ENCODE results near the gene INSIG1. TPM values are rescaled to one million over a fixed set of nuclear protein-coding genes. Genes with fewer than 3 reads are reported as not detected.

INSIG1 gene
- total RNA-seq, 4 donors from 2014 or later = 40.1 to 151 (median 79.5) TPM

DNA sequence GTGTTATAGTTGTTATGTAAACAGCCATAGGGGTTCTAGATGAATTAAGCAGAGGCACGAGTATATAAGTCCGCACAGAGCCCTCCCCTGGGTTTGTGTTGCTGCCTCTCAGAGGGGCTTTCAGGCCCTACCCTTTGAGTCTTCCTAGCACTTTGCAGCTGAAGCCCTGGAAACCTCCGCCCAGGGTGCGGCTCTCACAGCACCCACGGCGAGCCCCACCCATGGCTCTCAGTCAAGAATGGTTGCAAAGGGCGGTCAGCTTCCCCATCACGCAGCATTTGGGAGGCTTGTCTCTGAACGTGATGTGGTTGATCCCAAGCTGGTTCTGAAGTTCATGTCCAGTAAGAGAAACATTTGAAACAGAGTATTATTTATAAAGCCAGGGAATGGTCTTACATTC lies 18.8 kb upstream of the INSIG1 start:
- no peak for TF ChIP-seq POLR2A (IDR thresholded peaks at IDR 0.05)
- TF ChIP-seq, protein P1, sequence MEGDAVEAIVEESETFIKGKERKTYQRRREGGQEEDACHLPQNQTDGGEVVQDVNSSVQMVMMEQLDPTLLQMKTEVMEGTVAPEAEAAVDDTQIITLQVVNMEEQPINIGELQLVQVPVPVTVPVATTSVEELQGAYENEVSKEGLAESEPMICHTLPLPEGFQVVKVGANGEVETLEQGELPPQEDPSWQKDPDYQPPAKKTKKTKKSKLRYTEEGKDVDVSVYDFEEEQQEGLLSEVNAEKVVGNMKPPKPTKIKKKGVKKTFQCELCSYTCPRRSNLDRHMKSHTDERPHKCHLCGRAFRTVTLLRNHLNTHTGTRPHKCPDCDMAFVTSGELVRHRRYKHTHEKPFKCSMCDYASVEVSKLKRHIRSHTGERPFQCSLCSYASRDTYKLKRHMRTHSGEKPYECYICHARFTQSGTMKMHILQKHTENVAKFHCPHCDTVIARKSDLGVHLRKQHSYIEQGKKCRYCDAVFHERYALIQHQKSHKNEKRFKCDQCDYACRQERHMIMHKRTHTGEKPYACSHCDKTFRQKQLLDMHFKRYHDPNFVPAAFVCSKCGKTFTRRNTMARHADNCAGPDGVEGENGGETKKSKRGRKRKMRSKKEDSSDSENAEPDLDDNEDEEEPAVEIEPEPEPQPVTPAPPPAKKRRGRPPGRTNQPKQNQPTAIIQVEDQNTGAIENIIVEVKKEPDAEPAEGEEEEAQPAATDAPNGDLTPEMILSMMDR (IDR thresholded peaks at IDR 0.05) = no peak
- intact Hi-C loops (cut with DNase I; ENCODE audit: low total_unique reads) = no loop called here
- WGBS, 2 donors = 39 to 48% methylated on average over 9 of the region's 9 CpGs
- no peak for DNase-seq (ENCODE audit: low spot score in 2 of 2)
- no peak overlapping the region for H3K4me3 ChIP-seq (ENCODE audit: low read depth, poor library complexity, severe bottlenecking)

DNA sequence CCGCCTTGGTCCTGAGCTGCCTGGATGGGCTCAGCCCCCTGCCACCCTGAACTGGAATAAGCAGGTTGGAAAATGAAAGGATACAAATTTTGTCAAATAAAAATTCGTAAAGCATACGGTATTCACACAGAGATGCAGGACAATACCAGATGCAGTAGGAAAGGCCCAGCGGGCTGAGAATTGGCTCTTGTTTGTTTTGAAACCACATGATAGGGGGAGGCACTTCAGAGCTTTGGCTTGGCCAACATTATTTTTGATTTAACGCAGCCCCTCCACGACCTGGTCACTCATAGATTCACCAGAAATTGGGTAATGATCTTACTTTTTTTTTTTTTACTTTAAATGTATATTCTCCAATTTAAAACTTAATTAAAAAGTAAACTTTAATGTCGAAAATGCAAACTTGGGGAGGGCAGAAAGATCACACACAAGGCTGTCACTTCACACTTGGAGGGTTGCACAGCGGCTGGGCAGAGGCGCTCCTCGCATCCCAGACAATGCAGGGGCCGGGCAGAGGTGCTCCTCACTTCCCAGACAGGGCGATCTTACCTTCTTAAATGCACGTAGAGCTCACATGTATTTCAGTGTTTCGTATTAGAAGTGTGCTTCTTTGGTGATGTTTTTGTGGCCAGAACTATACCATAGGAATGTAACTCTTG lies 17.8 kb upstream of the INSIG1 start:
- intact Hi-C loops (cut with DNase I; ENCODE audit: low total_unique reads) = no loop called here
- TF ChIP-seq, protein P1 (IDR thresholded peaks at IDR 0.05) = no peak
- TF ChIP-seq POLR2A (IDR thresholded peaks at IDR 0.05) = no peak
- no peak overlapping the region for H3K4me3 ChIP-seq (ENCODE audit: low read depth, poor library complexity, severe bottlenecking)
- DNase-seq (ENCODE audit: low spot score in 2 of 2) = no peak
- WGBS, 2 donors = 87 to 88% methylated on average over 14 of the region's 14 CpGs

DNA sequence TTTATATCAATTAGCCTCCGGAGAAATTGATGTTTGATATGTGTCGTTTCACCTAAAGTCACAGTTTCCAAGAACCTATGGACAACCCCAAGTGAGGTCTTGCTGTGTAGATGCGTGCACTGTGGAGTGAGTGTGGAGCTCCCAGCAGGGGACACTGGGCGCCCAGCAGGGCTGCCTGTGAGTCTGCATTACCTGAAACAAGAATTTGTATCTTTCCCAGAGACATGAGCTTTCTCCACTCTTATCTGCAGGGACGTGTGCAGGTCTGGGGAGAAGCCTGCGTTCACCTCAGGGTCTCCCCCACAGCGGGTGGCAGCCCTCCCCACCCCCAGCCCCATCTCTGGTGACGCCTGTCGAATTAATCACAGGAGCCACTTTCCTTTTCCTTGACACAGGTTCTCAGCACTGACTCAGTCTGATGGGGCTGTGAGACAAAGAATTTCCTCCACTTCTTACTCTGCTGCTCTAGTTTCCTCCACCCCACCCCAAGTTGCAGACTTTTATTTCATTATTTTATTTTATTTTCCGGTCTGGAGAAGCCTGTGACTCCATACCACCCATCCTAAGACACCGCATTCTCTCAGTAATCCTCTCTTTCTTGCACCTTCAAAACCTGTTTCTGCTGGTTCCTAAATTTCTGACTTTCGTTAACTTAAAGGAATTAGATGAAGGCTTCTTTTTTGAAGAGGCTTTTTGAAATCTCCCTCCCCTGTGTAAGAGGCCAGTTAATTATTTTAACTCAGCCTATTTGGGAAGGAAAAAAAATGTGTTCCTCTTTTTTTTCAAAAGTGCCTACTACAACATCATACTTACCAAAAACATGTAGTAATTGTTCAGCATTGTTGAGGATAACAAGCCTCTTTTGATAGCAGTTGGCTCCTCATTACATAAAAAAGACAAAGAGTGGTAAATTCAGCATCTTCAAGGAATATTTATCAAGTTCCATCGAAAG lies 17.0 kb upstream of the INSIG1 start:
- intact Hi-C loops (cut with DNase I; ENCODE audit: low total_unique reads) = no loop called here
- DNase-seq (ENCODE audit: low spot score in 2 of 2) = no peak
- TF ChIP-seq POLR2A (IDR thresholded peaks at IDR 0.05) = no peak
- TF ChIP-seq, protein P1 (IDR thresholded peaks at IDR 0.05) = no peak
- 64 to 75% methylated on average over 13 of the region's 13 CpGs for WGBS, 2 donors
- H3K4me3 ChIP-seq (ENCODE audit: low read depth, poor library complexity, severe bottlenecking) = no peak overlapping the region

DNA sequence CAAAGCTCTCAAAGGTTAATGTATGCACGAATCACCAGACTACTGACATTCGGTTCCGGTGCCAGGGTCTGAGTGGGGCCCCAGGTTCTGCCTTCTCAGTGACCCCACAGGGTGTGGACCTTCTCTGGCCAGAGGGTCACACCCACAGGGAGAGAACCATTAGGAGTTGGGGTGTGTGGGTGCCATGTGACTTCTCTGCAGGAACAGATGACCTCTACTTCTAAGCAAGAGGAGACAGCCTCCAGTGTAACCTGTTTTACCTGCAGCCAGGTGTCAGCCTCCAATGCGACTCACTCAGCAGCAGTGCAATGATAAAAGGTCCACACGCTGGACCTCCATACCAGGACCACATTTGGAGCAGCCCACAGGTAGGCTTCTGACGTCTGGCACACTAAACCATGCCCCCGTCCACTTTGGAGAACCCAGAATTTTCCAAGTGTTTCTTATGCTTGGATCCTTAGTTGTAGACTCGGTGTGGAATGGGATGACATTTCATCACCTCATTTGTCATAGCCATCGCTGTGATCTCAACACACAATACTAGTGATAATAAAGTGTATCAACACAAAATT lies 16.2 kb upstream of the INSIG1 start:
- intact Hi-C loops (cut with DNase I; ENCODE audit: low total_unique reads) = no loop called here
- no peak for TF ChIP-seq POLR2A (IDR thresholded peaks at IDR 0.05)
- TF ChIP-seq, protein P1 (IDR thresholded peaks at IDR 0.05) = no peak
- no peak for DNase-seq (ENCODE audit: low spot score in 2 of 2)
- no peak overlapping the region for H3K4me3 ChIP-seq (ENCODE audit: low read depth, poor library complexity, severe bottlenecking)
- 79 to 82% methylated on average over 9 of the region's 9 CpGs for WGBS, 2 donors

DNA sequence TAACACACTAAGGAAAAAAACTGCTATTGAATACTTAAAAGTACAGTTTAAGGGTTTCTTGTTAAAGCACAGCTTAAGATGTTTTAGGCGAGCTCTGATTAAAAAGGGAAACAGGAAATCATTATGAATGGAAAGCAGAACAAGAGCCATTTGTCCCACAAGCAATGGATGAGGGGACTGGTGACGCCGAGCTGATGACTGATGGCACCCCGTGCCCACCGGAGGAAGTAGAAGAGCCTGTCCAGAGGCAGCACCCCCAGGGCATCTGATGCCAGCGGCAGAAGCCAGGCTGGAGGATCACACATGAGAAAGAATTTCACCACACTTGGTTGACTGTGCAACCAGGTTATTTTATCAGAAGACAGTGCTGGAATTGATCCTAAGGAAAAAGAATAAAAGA lies 15.0 kb upstream of the INSIG1 start:
- WGBS, 2 donors = 28 to 36% methylated on average over 6 of the region's 6 CpGs

More for the DNA sequence above, 15.0 kb upstream of the INSIG1 start:
- no peak overlapping the region for H3K4me3 ChIP-seq (ENCODE audit: low read depth, poor library complexity, severe bottlenecking)
- intact Hi-C loops (cut with DNase I; ENCODE audit: low total_unique reads) = no loop called here
- no peak for TF ChIP-seq POLR2A (IDR thresholded peaks at IDR 0.05)
- TF ChIP-seq, protein P1 (IDR thresholded peaks at IDR 0.05) = no peak
- DNase-seq (ENCODE audit: low spot score in 2 of 2) = no peak
